Measurements from ENCODE around the gene DNAJA4.
A peak's percentile ranks its signal among the peaks of the same experiment; 100 is the strongest.

- peak; percentile 55 for TF ChIP-seq CTCF (conservative IDR thresholded peaks at IDR 0.05; ENCODE audit: low read depth, low read length)
- TF ChIP-seq EZH2phosphoT487 (IDR thresholded peaks at IDR 0.05; ENCODE audit: borderline replicate concordance, low read length): no peak
- no peak for TF ChIP-seq EZH2 (IDR thresholded peaks at IDR 0.05; ENCODE audit: low read length, unreplicated experiment)
These were observed 51.4 kb downstream of the DNAJA4 start for GRCh38 chr15:78315686-78316282.
